Measurements from ENCODE around the gene RCOR1.

Gene RCOR1

GRCh38 chr14:102560458-102561261 is 31.8 kb upstream of the RCOR1 start:
- no peak for TF ChIP-seq CTCF (conservative IDR thresholded peaks at IDR 0.05; ENCODE audit: low read depth)
- POLR2A ChIA-PET (ENCODE audit: low non-redundant PET): no interaction called here

GRCh38 chr14:102565331-102565887 is 27.0 kb upstream of the RCOR1 start:
- TF ChIP-seq CTCF (conservative IDR thresholded peaks at IDR 0.05; ENCODE audit: low read depth): no peak
- POLR2A ChIA-PET (ENCODE audit: low non-redundant PET): no interaction called here
- no peak overlapping the region for H3K27ac ChIP-seq
- CTCF ChIA-PET: no interaction called here
- no peak for DNase-seq (ENCODE audit: low spot score)

More at GRCh38 chr14:102560458-102561261, 31.8 kb upstream of the RCOR1 start:
- H3K27ac ChIP-seq: peak overlapping the region; percentile 92
- CTCF ChIA-PET: interaction anchor here (0.6 to 1.1 kb wide), 2 partner anchors 13 to 36 kb away, joined by 3 to 4 read pairs; no protein-coding TSS in a partner anchor
- DNase-seq (ENCODE audit: low spot score): no peak

- ChIA-PET CTCF (interaction anchor here (0.6 kb wide), 1 partner anchor 34 kb away, joined by 4 read pairs; no protein-coding TSS in a partner anchor), POLR2A (ENCODE audit: low non-redundant PET) (no interaction called here)
- no peak for TF ChIP-seq CTCF (conservative IDR thresholded peaks at IDR 0.05; ENCODE audit: low read depth)
- H3K27ac ChIP-seq: no peak overlapping the region
- no peak for DNase-seq (ENCODE audit: low spot score)
Observed at GRCh38 chr14:102565959-102566358, 26.5 kb upstream of the RCOR1 start.

- peak overlapping the region; percentile 66 for H3K27ac ChIP-seq
- no peak for TF ChIP-seq CTCF (conservative IDR thresholded peaks at IDR 0.05; ENCODE audit: low read depth)
- ChIA-PET CTCF (interaction anchor here (0.6 kb wide), 1 partner anchor 204 kb away, joined by 3 read pairs; no protein-coding TSS in a partner anchor), POLR2A (ENCODE audit: low non-redundant PET) (interaction anchor here (0.6 to 0.7 kb wide), 2 partner anchors 9 to 39 kb away, joined by 4 read pairs; no protein-coding TSS in a partner anchor)
- peak; percentile 53 for DNase-seq (ENCODE audit: low spot score)
Observed at GRCh38 chr14:102568115-102568614, 24.3 kb upstream of the RCOR1 start.

- POLR2A ChIA-PET (ENCODE audit: low non-redundant PET): no interaction called here
- CTCF ChIA-PET: no interaction called here
- no peak for TF ChIP-seq CTCF (conservative IDR thresholded peaks at IDR 0.05; ENCODE audit: low read depth)
- no peak for DNase-seq (ENCODE audit: low spot score)
- H3K27ac ChIP-seq: peak overlapping the region; percentile 39; the same call in 1 of the 2 replicates
Observed at GRCh38 chr14:102570334-102570995, 22.0 kb upstream of the RCOR1 start.

GRCh38 chr14:102571043-102571442 is 21.4 kb upstream of the RCOR1 start:
- CTCF ChIA-PET: interaction anchor here (0.7 to 1.3 kb wide), 2 partner anchors 46 to 728 kb away, joined by 4 to 5 read pairs; no protein-coding TSS in a partner anchor

More at GRCh38 chr14:102571043-102571442, 21.4 kb upstream of the RCOR1 start:
- peak overlapping the region; percentile 39 for H3K27ac ChIP-seq
- no peak for DNase-seq (ENCODE audit: low spot score)
- no peak for TF ChIP-seq CTCF (conservative IDR thresholded peaks at IDR 0.05; ENCODE audit: low read depth)
- POLR2A ChIA-PET (ENCODE audit: low non-redundant PET): no interaction called here
